ENCODE results near the gene PDLIM1. TPM values are rescaled to one million over a fixed set of nuclear protein-coding genes. Genes with fewer than 3 reads are reported as not detected.
"Not testable (repeated sequence)": the region's sequence is repeated elsewhere in the genome, so short reads cannot be mapped to it uniquely, and the experiment has no call there.

PDLIM1 gene
- total RNA-seq, 1 experiment from 2014 or later, result 67.4 TPM

DNA sequence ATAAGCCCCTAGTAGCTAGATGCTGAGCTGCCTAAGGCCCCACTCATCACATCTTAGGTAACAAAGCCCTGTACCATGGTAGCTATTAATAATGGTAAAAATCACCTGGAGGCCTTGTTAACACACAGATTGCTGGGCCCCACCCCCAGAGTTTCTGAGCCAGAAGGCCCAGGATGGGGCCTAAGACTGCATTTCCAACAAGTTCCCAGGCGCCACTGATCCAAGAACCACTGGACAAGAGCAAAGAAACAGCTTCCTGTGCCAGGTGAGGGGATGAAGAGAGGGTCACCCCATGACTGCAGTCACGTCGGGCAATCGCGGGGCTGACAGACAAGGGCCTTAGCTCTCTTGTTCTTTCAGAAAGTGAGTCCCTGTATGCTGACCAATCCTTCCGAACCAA lies 50.0 kb downstream of the PDLIM1 start (continued):
- TF ChIP-seq, protein P1, sequence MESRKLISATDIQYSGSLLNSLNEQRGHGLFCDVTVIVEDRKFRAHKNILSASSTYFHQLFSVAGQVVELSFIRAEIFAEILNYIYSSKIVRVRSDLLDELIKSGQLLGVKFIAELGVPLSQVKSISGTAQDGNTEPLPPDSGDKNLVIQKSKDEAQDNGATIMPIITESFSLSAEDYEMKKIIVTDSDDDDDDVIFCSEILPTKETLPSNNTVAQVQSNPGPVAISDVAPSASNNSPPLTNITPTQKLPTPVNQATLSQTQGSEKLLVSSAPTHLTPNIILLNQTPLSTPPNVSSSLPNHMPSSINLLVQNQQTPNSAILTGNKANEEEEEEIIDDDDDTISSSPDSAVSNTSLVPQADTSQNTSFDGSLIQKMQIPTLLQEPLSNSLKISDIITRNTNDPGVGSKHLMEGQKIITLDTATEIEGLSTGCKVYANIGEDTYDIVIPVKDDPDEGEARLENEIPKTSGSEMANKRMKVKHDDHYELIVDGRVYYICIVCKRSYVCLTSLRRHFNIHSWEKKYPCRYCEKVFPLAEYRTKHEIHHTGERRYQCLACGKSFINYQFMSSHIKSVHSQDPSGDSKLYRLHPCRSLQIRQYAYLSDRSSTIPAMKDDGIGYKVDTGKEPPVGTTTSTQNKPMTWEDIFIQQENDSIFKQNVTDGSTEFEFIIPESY (IDR thresholded peaks at IDR 0.05; ENCODE audit: extremely low read depth, insufficient replicate concordance, low read length), result no peak
- TF ChIP-seq EZH2 (IDR thresholded peaks at IDR 0.05) (no peak), POLR2A (IDR thresholded peaks at IDR 0.05; ENCODE audit: borderline replicate concordance, extremely low read depth, insufficient read depth, insufficient read length) (no peak), POLR2AphosphoS5 (IDR thresholded peaks at IDR 0.05; ENCODE audit: low read depth, low read length) (no peak), SRF (IDR thresholded peaks at IDR 0.05; ENCODE audit: low read depth) (no peak), YY1 (IDR thresholded peaks at IDR 0.05; ENCODE audit: extremely low read depth, insufficient replicate concordance, low read depth, low read length) (no peak)
- TF ChIP-seq, protein P2, sequence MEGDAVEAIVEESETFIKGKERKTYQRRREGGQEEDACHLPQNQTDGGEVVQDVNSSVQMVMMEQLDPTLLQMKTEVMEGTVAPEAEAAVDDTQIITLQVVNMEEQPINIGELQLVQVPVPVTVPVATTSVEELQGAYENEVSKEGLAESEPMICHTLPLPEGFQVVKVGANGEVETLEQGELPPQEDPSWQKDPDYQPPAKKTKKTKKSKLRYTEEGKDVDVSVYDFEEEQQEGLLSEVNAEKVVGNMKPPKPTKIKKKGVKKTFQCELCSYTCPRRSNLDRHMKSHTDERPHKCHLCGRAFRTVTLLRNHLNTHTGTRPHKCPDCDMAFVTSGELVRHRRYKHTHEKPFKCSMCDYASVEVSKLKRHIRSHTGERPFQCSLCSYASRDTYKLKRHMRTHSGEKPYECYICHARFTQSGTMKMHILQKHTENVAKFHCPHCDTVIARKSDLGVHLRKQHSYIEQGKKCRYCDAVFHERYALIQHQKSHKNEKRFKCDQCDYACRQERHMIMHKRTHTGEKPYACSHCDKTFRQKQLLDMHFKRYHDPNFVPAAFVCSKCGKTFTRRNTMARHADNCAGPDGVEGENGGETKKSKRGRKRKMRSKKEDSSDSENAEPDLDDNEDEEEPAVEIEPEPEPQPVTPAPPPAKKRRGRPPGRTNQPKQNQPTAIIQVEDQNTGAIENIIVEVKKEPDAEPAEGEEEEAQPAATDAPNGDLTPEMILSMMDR (IDR thresholded peaks at IDR 0.05 in 2 of 3, conservative IDR thresholded peaks at IDR 0.05 in 1 of 3; ENCODE audit: borderline replicate concordance in 1 of 3, insufficient read depth in 1 of 3, low read depth in 2 of 3, low read length in 2 of 3), result no peak
- TF ChIP-seq, protein P3, sequence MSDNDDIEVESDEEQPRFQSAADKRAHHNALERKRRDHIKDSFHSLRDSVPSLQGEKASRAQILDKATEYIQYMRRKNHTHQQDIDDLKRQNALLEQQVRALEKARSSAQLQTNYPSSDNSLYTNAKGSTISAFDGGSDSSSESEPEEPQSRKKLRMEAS (IDR thresholded peaks at IDR 0.05), result no peak

DNA sequence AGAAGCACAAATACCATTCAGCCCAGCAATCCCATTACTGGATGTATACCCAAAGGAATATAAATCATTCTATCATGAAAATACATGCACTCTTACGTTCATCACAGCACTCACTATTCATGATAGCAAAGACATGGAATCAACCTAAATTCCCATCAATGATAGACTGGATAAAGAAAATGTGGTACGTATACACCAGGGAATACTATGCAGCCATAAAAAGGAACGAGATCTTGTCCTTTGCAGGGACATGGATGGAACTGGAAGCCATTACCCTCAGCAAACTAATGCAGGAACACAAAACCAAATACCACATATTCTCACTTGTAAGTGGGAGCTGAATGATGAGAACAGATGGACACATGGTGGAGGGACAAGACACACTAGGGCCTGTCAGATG lies 50.7 kb downstream of the PDLIM1 start:
- ATAC-seq; RAD21 ChIA-PET (ENCODE audit: low non-redundant PET in 1 of 2, low total read pairs in 2 of 2, uncharacterized antibody in 2 of 2, unreplicated experiment in 2 of 2): not testable (repeated sequence)
- CTCF ChIA-PET, result interaction anchor here (0.8 kb wide), 1 partner anchor 33 kb away, joined by 3 read pairs; no protein-coding TSS in a partner anchor

More for the DNA sequence above, 50.7 kb downstream of the PDLIM1 start:
- H2AFZ ChIP-seq (ENCODE audit: low read depth, low read length, poor library complexity, severe bottlenecking); DNase-seq (ENCODE audit: low read depth, low spot score); H3K9me3 ChIP-seq (ENCODE audit: control insufficient read depth in 1 of 2, insufficient read depth in 1 of 2, low read depth in 1 of 2, low read length in 2 of 2); H3K27ac ChIP-seq (ENCODE audit: low read depth, low read length); H3K9ac ChIP-seq (ENCODE audit: low read length); H3K79me2 ChIP-seq (ENCODE audit: insufficient read depth, low read length); BruUV-seq (replicated peaks); H3K4me3 ChIP-seq (replicated peaks in 1 of 2; ENCODE audit: low read depth in 1 of 2, low read length in 2 of 2); H3K4me2 ChIP-seq (ENCODE audit: low read length); H4K20me1 ChIP-seq (ENCODE audit: insufficient read depth); H3K9me2 ChIP-seq (ENCODE audit: insufficient read depth); H3K27me3 ChIP-seq (ENCODE audit: insufficient read depth, low read length); intact Hi-C loops (cut with micrococcal nuclease); POLR2A ChIA-PET; H3K36me3 ChIP-seq (ENCODE audit: control insufficient read depth in 1 of 2, insufficient read depth in 2 of 2, low read length in 2 of 2): not testable (repeated sequence)
- peaks cover 26 to 33% of the 10 kb centered on the region in 2 experiments for H3K4me1 ChIP-seq (ENCODE audit: control insufficient read depth in 1 of 2, insufficient read depth in 2 of 2, low read length in 2 of 2)

Measured in HCT116 (cell line).